K562 (cell line): ENCODE data around the gene SLC6A8. TPM values are rescaled to one million over a fixed set of nuclear protein-coding genes. Genes with fewer than 3 reads are reported as not detected.

ENCODE experiments used
- ATAC-seq: fragments of 200-7000 bp; cut with Tn5 transposase; 3 replicates; pipeline ENCODE4 v1.9.1; 2020; ENCODE audit warnings: moderate library complexity
- BruUV-seq: library from RNA; stranded (reverse); fragments of 400-500 nt; replicated peaks from 2 replicates; lab custom pipeline; 2021; lab: Mats Ljungman, UMichigan
- CTCF ChIA-PET: fragments of 300-600 bp; formaldehyde crosslinking; extraction: SDS; loops from one replicate; lab custom pipeline; 2021; ENCODE audit warnings: low intra/inter-chr PET ratio; lab: Yijun Ruan, JAX
- POLR2A ChIA-PET: fragments of 300-600, 350-650 bp; sonication (Branson Sonifier 250); formaldehyde crosslinking; extraction: SDS; loops from one replicate; lab custom pipeline; 2021; ENCODE audit warnings: antibody characterized with exemption, inconsistent platforms; lab: Yijun Ruan, JAX
- DNase-seq, 4 experiments: peaks; one replicate each; pipeline versions ENCODE4 v3.0.0 to v3.0.0-alpha.2; 2011 to 2018; ENCODE audit warnings: low spot score in 3 of 4, mixed read lengths in 3 of 4; ENCODE audit errors: extremely low read depth in 1 of 4
- FAIRE-seq: peaks from 2 replicates; lab custom pipeline; 2011; peaks lifted over from hg19 to GRCh38; lab: Jason Lieb, UNC
- H2AFZ ChIP-seq: 2 replicates; pipeline ENCODE4 v1.6.0; 2011; ENCODE audit warnings: low read depth, low read length, control low read depth, inconsistent platforms
- H3K27ac ChIP-seq: fragments of 200-600 bp; 3 replicates; pipeline ENCODE4 v1.8.0; 2011; ENCODE audit warnings: low read depth, mild to moderate bottlenecking, control low read depth, inconsistent platforms, low read length, moderate library complexity, mixed read lengths; ENCODE audit errors: extremely low read depth
- H3K27me3 ChIP-seq, 2 experiments: fragments of 300-600 bp in 1 of 2; 2 replicates in 1 of 2; 3 replicates in 1 of 2; pipeline versions ENCODE4 v1.6.0 to v1.8.0; 2011; ENCODE audit warnings: inconsistent platforms in 2 of 2, low read length in 2 of 2, mild to moderate bottlenecking in 1 of 2, mixed read lengths in 1 of 2, moderate library complexity in 1 of 2; ENCODE audit not compliant: control insufficient read depth in 2 of 2, insufficient read depth in 2 of 2
- H3K36me3 ChIP-seq: fragments of 300-600 bp; 3 replicates; pipeline ENCODE4 v1.8.0; 2011; ENCODE audit warnings: mild to moderate bottlenecking, low read length, inconsistent platforms; ENCODE audit not compliant: control insufficient read depth, insufficient read depth
- H3K4me1 ChIP-seq, 2 experiments: fragments of 200-600 bp in 1 of 2; replicated peaks in 1 of 2; 2 replicates in 1 of 2; 3 replicates in 1 of 2; pipeline versions ENCODE4 v1.5.1 to v1.8.0; 2011; ENCODE audit warnings: inconsistent platforms in 2 of 2, low read length in 2 of 2, mild to moderate bottlenecking in 1 of 2, mixed read lengths in 1 of 2, moderate library complexity in 1 of 2; ENCODE audit not compliant: control insufficient read depth in 2 of 2, insufficient read depth in 2 of 2
- H3K4me2 ChIP-seq: 2 replicates; pipeline ENCODE4 v1.6.1; 2011; ENCODE audit warnings: low read length, control low read depth, inconsistent platforms, mixed read lengths; ENCODE audit not compliant: insufficient read depth
- H3K4me3 ChIP-seq: fragments of 200-600 bp; sonication (generic), shearing (Covaris generic); 2 replicates; pipeline ENCODE4 v1.5.1; 2016; ENCODE audit warnings: control low read depth, inconsistent platforms
- H3K79me2 ChIP-seq: fragments of 200-600 bp; 3 replicates; pipeline ENCODE4 v1.8.0; 2011; ENCODE audit warnings: low read length, inconsistent platforms; ENCODE audit not compliant: control insufficient read depth, insufficient read depth
- H3K9ac ChIP-seq, 2 experiments: 2 replicates each; pipeline versions ENCODE4 v1.6.0 to v1.6.1; 2011; ENCODE audit warnings: low read depth in 2 of 2, low read length in 2 of 2, control low read depth in 1 of 2, inconsistent platforms in 1 of 2, mild to moderate bottlenecking in 1 of 2, mixed read lengths in 1 of 2; ENCODE audit not compliant: insufficient read depth in 1 of 2
- H3K9me1 ChIP-seq: one replicate; pipeline ENCODE4 v1.6.0; 2011; ENCODE audit warnings: inconsistent platforms, mild to moderate bottlenecking, low read length, moderate library complexity; ENCODE audit not compliant: control insufficient read depth, insufficient read depth
- H3K9me3 ChIP-seq: replicated peaks from 2 replicates; pipeline ENCODE4 v1.5.1; 2011; ENCODE audit warnings: low read depth, low read length, inconsistent platforms; ENCODE audit not compliant: control insufficient read depth, insufficient read depth
- H4K20me1 ChIP-seq: replicated peaks from 2 replicates; pipeline ENCODE4 v1.6.1; 2011; ENCODE audit warnings: low read length, inconsistent platforms, mixed read lengths; ENCODE audit not compliant: control insufficient read depth, insufficient read depth
- BRF1 ChIP-seq: IDR thresholded peaks from 3 replicates; pipeline ENCODE4 v1.6.1; 2011; ENCODE audit warnings: borderline replicate concordance, mild to moderate bottlenecking; ENCODE audit not compliant: insufficient read length; ENCODE audit errors: extremely low read depth
- DIDO1 ChIP-seq: fragments of 450-650 bp; IDR thresholded peaks from 2 replicates; pipeline ENCODE4 v1.6.1; 2016; ENCODE audit warnings: low read depth, missing biosample characterization, missing genetic modification characterization
- NONO ChIP-seq, 2 experiments: fragments of 200-400 bp in 1 of 2; fragments of 450-650 bp in 1 of 2; formaldehyde crosslinking in 1 of 2; IDR thresholded peaks; 2 replicates each; pipeline ENCODE4 v1.6.1; 2017; ENCODE audit warnings: low read depth in 2 of 2, mild to moderate bottlenecking in 2 of 2, moderate library complexity in 2 of 2, low read length in 1 of 2
- POLR2B ChIP-seq: fragments of 450-650 bp; IDR thresholded peaks from 2 replicates; pipeline ENCODE4 v1.6.1; 2018; ENCODE audit warnings: low read depth; ENCODE audit not compliant: partially characterized antibody
- RBM25 ChIP-seq: fragments of 200-400 bp; formaldehyde crosslinking; IDR thresholded peaks from 2 replicates; pipeline ENCODE4 v1.6.1; 2018; ENCODE audit warnings: low read length, low read depth, moderate library complexity; ENCODE audit not compliant: severe bottlenecking
- RNF2 ChIP-seq: sonication (generic); IDR thresholded peaks from 2 replicates; pipeline ENCODE4 v1.6.1; 2016
- SIRT6 ChIP-seq: IDR thresholded peaks from one replicate; pipeline ENCODE4 v1.6.1; 2012; ENCODE audit warnings: low read depth, mild to moderate bottlenecking, control low read depth, inconsistent platforms, low read length, moderate library complexity
- ZBTB49 ChIP-seq: sonication (generic); formaldehyde crosslinking; IDR thresholded peaks from 2 replicates; pipeline ENCODE4 v1.8.0; 2022; ENCODE audit warnings: missing genetic modification reagents, mild to moderate bottlenecking, borderline replicate concordance
- WGBS: fragments of 100-300 bp; shearing (Covaris generic); methylation state at CpG from one replicate; pipeline ENCODE4 v1.1.6; 2016; ENCODE audit warnings: low coverage, mixed read lengths; ENCODE audit not compliant: insufficient coverage; ENCODE audit errors: missing lambda C conversion rate; 5-methylcytosine and 5-hydroxymethylcytosine counted together
- in situ Hi-C: fragments of 300-500 bp; cut with MboI; formaldehyde crosslinking; loops from 4 replicates; pipeline ENCODE4 v1.15.0; 2018; ENCODE audit warnings: inconsistent platforms, mixed read lengths
- intact Hi-C: fragments of 100-400 bp; cut with micrococcal nuclease; formaldehyde crosslinking; loops from 2 replicates; pipeline ENCODE4 v1.14.2; 2022
- polyA plus RNA-seq, 8 experiments: library from polyadenylated mRNA; depleted of rRNA in 4 of 8; stranded (reverse) in 5 of 8; unstranded in 3 of 8; fragments of >200 nt; fragmentation: Nextera tagmentation in 2 of 8; fragmentation: Illumina TruSeq in 1 of 8; extraction: Ambion mirVana in 2 of 8; extraction: Trizol in 1 of 8; gene quantifications; 2 replicates each; pipeline versions ENCODE4 v1.2.1 to v1.2.3, GENCODE V29; 2011 to 2014; ENCODE audit warnings: inconsistent platforms in 1 of 8, missing spikeins in 1 of 8
- total RNA-seq, 7 experiments: library from RNA; depleted of rRNA in 6 of 7; stranded (reverse); fragments of >200 nt in 6 of 7; fragmentation: Illumina TruSeq in 2 of 7; extraction: Trizol in 2 of 7; gene quantifications; 2 replicates each; pipeline versions ENCODE4 v1.2.1 to v1.2.3, GENCODE V29; 2011 to 2021; ENCODE audit warnings: low replicate concordance in 1 of 7
- TF ChIP-seq, protein P1 (sequence below): fragments of 450-650 bp; IDR thresholded peaks from 2 replicates; pipeline ENCODE4 v1.6.1; 2016; ENCODE audit warnings: antibody characterized with exemption

Gene SLC6A8
- total and polyA plus RNA-seq, 9 of the 15 experiments (the other 6 are each of a cell fraction or from before 2014, with no cell fraction given) = 0.68 to 144 (median 34.3) TPM

DNA sequence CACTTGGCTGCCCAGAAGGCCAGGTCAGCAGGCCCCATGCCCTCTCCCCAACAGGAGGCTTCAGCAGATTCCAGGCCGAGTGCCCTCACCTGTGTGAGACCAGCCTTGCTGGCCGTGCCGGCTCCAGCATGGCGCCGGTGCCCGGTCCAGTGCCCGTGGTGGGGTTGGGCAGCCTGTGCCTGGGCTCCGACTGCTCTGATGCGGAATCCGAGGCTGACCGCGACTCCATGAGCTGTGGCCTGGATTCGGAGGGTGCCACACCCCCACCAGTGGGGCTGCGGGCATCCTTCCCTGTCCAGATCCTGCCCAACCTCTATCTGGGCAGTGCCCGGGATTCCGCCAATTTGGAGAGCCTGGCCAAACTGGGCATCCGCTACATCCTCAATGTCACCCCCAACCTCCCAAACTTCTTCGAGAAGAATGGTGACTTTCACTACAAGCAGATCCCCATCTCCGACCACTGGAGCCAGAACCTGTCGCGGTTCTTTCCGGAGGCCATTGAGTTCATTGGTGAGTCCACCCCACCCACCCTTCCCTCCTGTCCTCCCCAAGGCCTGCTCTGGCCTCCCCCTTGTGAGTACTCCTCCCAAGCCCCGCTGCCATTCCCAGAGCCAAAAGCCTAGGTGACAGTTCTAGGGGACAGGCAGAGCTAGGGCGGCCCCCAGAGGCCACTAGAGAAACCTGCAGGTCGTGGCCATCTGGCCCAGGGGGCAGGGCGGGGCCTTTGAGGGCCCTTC, 38.4 kb upstream of the SLC6A8 start (continued):
- TF ChIP-seq POLR2B = no peak

DNA sequence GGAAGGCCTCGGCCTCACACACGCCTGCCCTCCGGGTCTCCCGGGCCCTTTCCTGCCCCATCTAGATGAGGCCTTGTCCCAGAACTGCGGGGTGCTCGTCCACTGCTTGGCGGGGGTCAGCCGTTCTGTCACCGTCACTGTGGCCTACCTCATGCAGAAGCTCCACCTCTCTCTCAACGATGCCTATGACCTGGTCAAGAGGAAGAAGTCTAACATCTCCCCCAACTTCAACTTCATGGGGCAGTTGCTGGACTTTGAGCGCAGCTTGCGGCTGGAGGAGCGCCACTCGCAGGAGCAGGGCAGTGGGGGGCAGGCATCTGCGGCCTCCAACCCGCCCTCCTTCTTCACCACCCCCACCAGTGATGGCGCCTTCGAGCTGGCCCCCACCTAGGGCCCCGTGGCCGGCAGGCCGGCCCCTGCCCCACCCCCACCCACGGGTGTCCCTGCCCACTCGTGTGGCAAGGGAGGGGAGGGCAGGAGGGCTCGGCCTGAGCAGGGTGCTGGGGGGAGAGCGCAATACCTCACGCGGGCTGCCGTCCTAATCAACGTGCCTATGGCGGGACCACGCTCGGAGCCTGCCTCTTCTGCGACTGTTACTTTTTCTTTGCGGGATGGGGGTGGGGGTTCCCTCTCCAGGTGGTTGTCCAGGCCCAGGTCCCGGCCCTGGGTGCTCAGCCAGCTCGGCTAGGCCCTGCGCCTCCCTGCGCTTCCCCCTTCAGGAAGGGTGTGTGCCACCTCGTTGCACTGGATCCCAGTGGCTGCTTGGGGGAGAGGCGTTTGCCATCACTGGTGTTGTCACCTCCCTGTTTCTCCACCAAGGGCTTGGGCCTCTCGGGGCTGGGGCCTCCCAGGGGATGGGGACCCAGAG, 37.6 kb upstream of the SLC6A8 start:
- in situ Hi-C loops = no loop called here
- H3K27ac ChIP-seq = no peak overlapping the region
- 19% methylated on average over 6 of the region's 41 CpGs for WGBS
- CTCF ChIA-PET = interaction anchor here (0.6 to 1.4 kb wide), 2 partner anchors 40 to 264 kb away, joined by 3 to 4 read pairs; no protein-coding TSS in a partner anchor
- intact Hi-C loops = loop anchor here (2.0 to 5.0 kb wide), 4 partner anchors 38 to 113 kb away; no protein-coding TSS in a partner anchor
- H4K20me1 ChIP-seq = no peaks in the 10 kb centered on the region
- H3K9me1 ChIP-seq = no peaks in the 10 kb centered on the region
- H3K36me3 ChIP-seq = no peaks in the 10 kb centered on the region
- 0 out of 2 replicates have a peak overlapping the region, but pooled peaks have one; percentile 40 for H2AFZ ChIP-seq
- DNase-seq (no peak), ATAC-seq (no peak), FAIRE-seq (no peak)
- POLR2A ChIA-PET = interaction anchor here (0.6 to 1.2 kb wide), 2 partner anchors 8 to 97 kb away, joined by 4 to 5 read pairs; no protein-coding TSS in a partner anchor
- no peaks in the 10 kb centered on the region for H3K9me3 ChIP-seq
- H3K4me2 ChIP-seq = no peak overlapping the region
- BruUV-seq = no TSS peak
- no peak overlapping the region for H3K4me3 ChIP-seq
- H3K4me1 ChIP-seq = peaks cover 5 to 41% of the 10 kb centered on the region in 2 experiments; a peak in 3 of 5 replicates
- no peaks in the 10 kb centered on the region; a peak in 1 of 5 replicates for H3K27me3 ChIP-seq
- H3K9ac ChIP-seq = 0 out of 4 replicates have a peak overlapping the region, but pooled peaks of 1 of the 2 experiments have one; percentile 35
- no peaks in the 10 kb centered on the region for H3K79me2 ChIP-seq
- no peak for TF ChIP-seq NONO (IDR thresholded peaks at IDR 0.05; ENCODE audit: low read depth in 2 of 2, low read length in 1 of 2)
- TF ChIP-seq SIRT6 = no peak
- TF ChIP-seq, protein P1, sequence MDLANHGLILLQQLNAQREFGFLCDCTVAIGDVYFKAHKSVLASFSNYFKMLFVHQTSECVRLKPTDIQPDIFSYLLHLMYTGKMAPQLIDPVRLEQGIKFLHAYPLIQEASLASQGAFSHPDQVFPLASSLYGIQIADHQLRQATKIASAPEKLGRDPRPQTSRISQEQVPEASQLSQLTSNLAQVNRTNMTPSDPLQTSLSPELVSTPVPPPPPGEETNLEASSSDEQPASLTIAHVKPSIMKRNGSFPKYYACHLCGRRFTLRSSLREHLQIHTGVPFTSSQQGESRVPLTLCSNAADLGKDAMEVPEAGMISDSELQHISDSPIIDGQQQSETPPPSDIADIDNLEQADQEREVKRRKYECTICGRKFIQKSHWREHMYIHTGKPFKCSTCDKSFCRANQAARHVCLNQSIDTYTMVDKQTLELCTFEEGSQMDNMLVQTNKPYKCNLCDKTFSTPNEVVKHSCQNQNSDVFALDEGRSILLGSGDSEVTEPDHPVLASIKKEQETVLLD = no peak
- no peak for TF ChIP-seq DIDO1 (tag)
- TF ChIP-seq BRF1 = no peak
- TF ChIP-seq RBM25 = no peak
- TF ChIP-seq ZBTB49 = no peak
- no peak for TF ChIP-seq RNF2
